Uterus (tissue), 4 donors: ENCODE results near the gene BRSK2. TPM values are rescaled to one million over a fixed set of nuclear protein-coding genes. Genes with fewer than 3 reads are reported as not detected.
"Not testable (repeated sequence)": the region's sequence is repeated elsewhere in the genome, so short reads cannot be mapped to it uniquely, and the experiment has no call there.

Source experiments
- DNase-seq, 2 donors: peaks; one replicate each; pipeline ENCODE4 v3.0.0-alpha.2; 2019 to 2020
- H3K27ac ChIP-seq, 2 donors: fragments of 200-600 bp; sonication (generic); 1 replicate in 1 of 2; 2 replicates in 1 of 2; pipeline ENCODE4 v1.5.1; 2016 to 2018
- H3K27me3 ChIP-seq, 2 donors: fragments of 200-600 bp; sonication (generic); one replicate each; pipeline ENCODE4 v1.5.1; 2018 to 2019; ENCODE audit warnings: control low read depth in 1 of 2
- H3K36me3 ChIP-seq, 2 donors: fragments of 200-600 bp; sonication (generic); one replicate each; pipeline ENCODE4 v1.5.1; 2019; ENCODE audit warnings: control low read depth in 1 of 2
- H3K4me1 ChIP-seq, 2 donors: fragments of 200-600 bp; sonication (generic); one replicate each; pipeline ENCODE4 v1.5.1; 2018 to 2019; ENCODE audit warnings: control low read depth in 1 of 2
- H3K4me3 ChIP-seq, 2 donors: fragments of 200-600 bp; sonication (generic); 1 replicate in 1 of 2; 2 replicates in 1 of 2; pipeline ENCODE4 v1.5.1; 2018 to 2019; ENCODE audit warnings: mild to moderate bottlenecking in 1 of 2
- H3K9me3 ChIP-seq, 2 donors: fragments of 200-600 bp; sonication (generic); one replicate each; pipeline ENCODE4 v1.5.1; 2019; ENCODE audit warnings: control low read depth in 1 of 2
- CTCF ChIP-seq, 4 experiments: fragments of 200-600 bp in 2 of 4; fragments of 450-650 bp in 2 of 4; sonication (generic) in 2 of 4; IDR thresholded peaks; one replicate each; pipeline ENCODE4 v1.5.1; 2016 to 2019; ENCODE audit warnings: antibody characterized with exemption in 4 of 4, mild to moderate bottlenecking in 2 of 4, moderate library complexity in 1 of 4
- POLR2A ChIP-seq, 2 donors: fragments of 450-650 bp; IDR thresholded peaks; one replicate each; pipeline ENCODE4 v1.6.1; 2016; ENCODE audit warnings: antibody characterized with exemption in 2 of 2, mild to moderate bottlenecking in 1 of 2, moderate library complexity in 1 of 2
- intact Hi-C: fragments of 100-400 bp; cut with DNase I; formaldehyde crosslinking; loops from one replicate; pipeline ENCODE4 v1.15.1; 2023; ENCODE audit warnings: low total_unique reads
- total RNA-seq, 4 donors: library from RNA; depleted of rRNA in 3 of 4; stranded (reverse); fragments of >200 nt in 3 of 4; gene quantifications; one replicate each; pipeline versions ENCODE4 v1.1.0 to v1.2.4, GENCODE V29; 2014 to 2023
- donor health status: DM: yes; HTN: yes; CAD: no.

BRSK2 gene
- total RNA-seq, 4 donors from 2014 or later = 1.5 to 2.2 TPM; not detected in 2

- H3K27ac ChIP-seq = no peak overlapping the region
- no peak overlapping the region for H3K4me3 ChIP-seq
- no peak for TF ChIP-seq CTCF (IDR thresholded peaks at IDR 0.05)
- TF ChIP-seq POLR2A (IDR thresholded peaks at IDR 0.05) = no peak
- H3K4me1 ChIP-seq = no peaks in the 10 kb centered on the region
- intact Hi-C loops = no loop called here
- no peaks in the 10 kb centered on the region for H3K9me3 ChIP-seq
- no peaks in the 10 kb centered on the region for H3K36me3 ChIP-seq
- H3K27me3 ChIP-seq = no peaks in the 10 kb centered on the region
- no peak for DNase-seq
These were observed 39.1 kb downstream of the BRSK2 start for GRCh38 chr11:1428762-1429316.

- peaks cover 0 to 7% of the 10 kb centered on the region in 2 donors for H3K4me1 ChIP-seq
- intact Hi-C loops = no loop called here
- H3K36me3 ChIP-seq = no peaks in the 10 kb centered on the region
- H3K4me3 ChIP-seq = no peak overlapping the region
- no peak overlapping the region for H3K27ac ChIP-seq
- H3K27me3 ChIP-seq = peaks cover 0 to 8% of the 10 kb centered on the region in 2 donors
- no peak for DNase-seq
- TF ChIP-seq CTCF (IDR thresholded peaks at IDR 0.05) (no peak), POLR2A (IDR thresholded peaks at IDR 0.05) (no peak)
- no peaks in the 10 kb centered on the region for H3K9me3 ChIP-seq
These were observed 43.8 kb downstream of the BRSK2 start for GRCh38 chr11:1433568-1433967.

DNA sequence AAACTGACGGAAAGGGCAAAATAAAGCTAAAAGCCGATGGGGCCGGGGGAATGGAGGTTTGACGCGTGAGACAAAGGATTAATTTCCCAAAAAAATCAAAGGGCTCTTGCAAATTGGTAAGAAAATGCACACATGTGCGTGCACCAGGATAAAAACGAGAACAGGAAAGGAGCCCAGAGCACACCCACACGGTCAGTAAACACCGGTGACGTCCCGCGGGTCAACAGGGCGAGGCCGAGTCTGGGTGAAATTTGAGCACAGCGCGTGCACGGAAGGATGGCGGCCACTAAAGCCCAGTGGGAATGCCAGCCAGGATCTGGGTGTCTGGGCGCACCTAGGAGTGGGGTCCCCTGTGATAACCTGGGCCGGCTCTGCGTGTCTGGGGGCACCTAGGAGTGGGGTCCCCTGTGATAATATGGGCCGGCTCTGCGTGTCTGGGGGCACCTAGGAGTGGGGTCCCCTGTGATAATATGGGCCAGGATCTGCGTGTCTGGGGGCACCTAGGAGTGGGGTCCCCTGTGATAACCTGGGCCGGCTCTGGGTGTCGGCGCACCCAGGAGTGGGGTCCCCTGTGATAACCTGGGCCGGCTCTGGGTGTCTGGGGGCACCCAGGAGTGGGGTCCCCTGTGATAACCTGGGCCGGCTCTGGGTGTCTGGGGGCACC, 44.4 kb downstream of the BRSK2 start:
- Histone ChIP-seq H3K9me3 (no peaks in the 10 kb centered on the region), H3K4me3 (no peak overlapping the region), H3K4me1 (peaks cover 0 to 7% of the 10 kb centered on the region in 2 donors), H3K27ac (no peak overlapping the region), H3K27me3 (peaks cover 0 to 8% of the 10 kb centered on the region in 2 donors), H3K36me3 (no peaks in the 10 kb centered on the region)
- intact Hi-C loops = no loop called here
- TF ChIP-seq POLR2A (IDR thresholded peaks at IDR 0.05) = no peak
- no peak for TF ChIP-seq CTCF (IDR thresholded peaks at IDR 0.05)
- DNase-seq = no peak

GRCh38 chr11:1435479-1435819, 45.7 kb downstream of the BRSK2 start:
- H3K36me3 ChIP-seq, DNase-seq, H3K9me3 ChIP-seq, H3K27me3 ChIP-seq, intact Hi-C loops, H3K4me1 ChIP-seq, H3K4me3 ChIP-seq, H3K27ac ChIP-seq: not testable (repeated sequence)

DNA sequence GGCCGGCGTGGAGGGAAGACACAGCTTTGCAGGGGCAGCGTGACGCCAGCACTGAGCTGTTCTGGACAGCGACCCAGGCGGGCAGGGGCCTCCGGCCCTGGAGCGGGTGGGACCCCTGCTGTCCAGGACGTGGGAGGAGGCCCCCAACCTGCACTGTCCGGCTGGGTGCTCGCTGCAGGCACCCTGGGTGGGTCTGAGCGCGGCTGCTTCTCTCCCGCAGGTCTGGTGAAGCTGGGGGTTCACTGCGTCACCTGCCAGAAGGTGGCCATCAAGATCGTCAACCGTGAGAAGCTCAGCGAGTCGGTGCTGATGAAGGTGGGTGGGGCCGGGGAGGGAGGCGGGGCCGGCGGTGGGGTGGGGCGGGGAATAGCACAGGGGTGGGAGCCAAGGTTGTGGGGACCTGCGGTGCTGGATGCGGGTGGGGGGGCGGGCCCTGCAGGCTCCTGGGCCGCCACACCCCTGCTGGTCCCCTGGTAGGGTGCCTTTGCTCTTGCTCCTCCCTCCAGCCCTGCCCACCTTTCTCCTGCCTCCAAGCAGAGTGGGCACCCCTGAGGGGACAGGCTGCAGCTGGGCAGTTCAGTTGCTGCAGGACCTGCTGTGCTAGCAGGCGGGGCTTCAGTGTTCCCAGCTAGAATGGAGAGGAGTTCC, 46.2 kb downstream of the BRSK2 start:
- no peak overlapping the region for H3K4me3 ChIP-seq
- intact Hi-C loops = no loop called here
- H3K4me1 ChIP-seq = peaks cover 0 to 7% of the 10 kb centered on the region in 2 donors
- H3K36me3 ChIP-seq = no peaks in the 10 kb centered on the region
- H3K27me3 ChIP-seq = peaks cover 0 to 8% of the 10 kb centered on the region in 2 donors
- no peak for DNase-seq
- H3K9me3 ChIP-seq = no peaks in the 10 kb centered on the region
- no peak for TF ChIP-seq POLR2A (IDR thresholded peaks at IDR 0.05)
- no peak for TF ChIP-seq CTCF (IDR thresholded peaks at IDR 0.05)
- H3K27ac ChIP-seq = no peak overlapping the region
